Astrocyte (in vitro differentiated cells and primary cell): ENCODE results near the gene ANKUB1.

Source experiments
- EZH2 ChIP-seq: IDR thresholded peaks from 2 replicates; pipeline ENCODE4 v1.6.1; 2012; ENCODE audit warnings: mild to moderate bottlenecking, low read length, inconsistent platforms; ENCODE audit not compliant: insufficient read depth
- TF ChIP-seq, protein P1 (sequence below): IDR thresholded peaks from 2 replicates; pipeline ENCODE4 v1.5.1; 2011; ENCODE audit warnings: low read depth, mild to moderate bottlenecking, inconsistent platforms, low read length, moderate library complexity; ENCODE audit not compliant: insufficient read depth

DNA sequence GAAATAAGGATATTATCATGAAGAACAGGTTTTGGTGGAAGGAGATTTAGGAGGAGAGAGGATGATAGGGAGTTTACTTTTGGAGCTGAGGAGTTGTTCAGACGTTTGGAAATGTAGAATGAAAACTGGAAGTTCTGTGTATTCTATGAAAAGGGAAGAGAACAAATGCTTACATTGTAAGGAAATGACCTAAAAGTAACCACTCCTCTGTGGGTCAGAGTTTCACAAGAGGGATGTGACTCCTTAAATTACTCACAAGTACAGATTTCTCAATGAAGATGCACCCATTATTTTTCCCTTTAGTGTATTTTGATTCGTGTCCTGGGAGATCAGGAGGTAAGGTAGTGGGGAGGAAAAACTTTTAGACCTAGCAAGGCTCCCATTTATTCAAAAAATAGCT lies 24.6 kb upstream of the ANKUB1 start:
- TF ChIP-seq, protein P1, sequence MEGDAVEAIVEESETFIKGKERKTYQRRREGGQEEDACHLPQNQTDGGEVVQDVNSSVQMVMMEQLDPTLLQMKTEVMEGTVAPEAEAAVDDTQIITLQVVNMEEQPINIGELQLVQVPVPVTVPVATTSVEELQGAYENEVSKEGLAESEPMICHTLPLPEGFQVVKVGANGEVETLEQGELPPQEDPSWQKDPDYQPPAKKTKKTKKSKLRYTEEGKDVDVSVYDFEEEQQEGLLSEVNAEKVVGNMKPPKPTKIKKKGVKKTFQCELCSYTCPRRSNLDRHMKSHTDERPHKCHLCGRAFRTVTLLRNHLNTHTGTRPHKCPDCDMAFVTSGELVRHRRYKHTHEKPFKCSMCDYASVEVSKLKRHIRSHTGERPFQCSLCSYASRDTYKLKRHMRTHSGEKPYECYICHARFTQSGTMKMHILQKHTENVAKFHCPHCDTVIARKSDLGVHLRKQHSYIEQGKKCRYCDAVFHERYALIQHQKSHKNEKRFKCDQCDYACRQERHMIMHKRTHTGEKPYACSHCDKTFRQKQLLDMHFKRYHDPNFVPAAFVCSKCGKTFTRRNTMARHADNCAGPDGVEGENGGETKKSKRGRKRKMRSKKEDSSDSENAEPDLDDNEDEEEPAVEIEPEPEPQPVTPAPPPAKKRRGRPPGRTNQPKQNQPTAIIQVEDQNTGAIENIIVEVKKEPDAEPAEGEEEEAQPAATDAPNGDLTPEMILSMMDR: no peak
- no peak for TF ChIP-seq EZH2
